Measurements from ENCODE around the gene MRPS27. TPM values are rescaled to one million over a fixed set of nuclear protein-coding genes. Genes with fewer than 3 reads are reported as not detected.

The MRPS27 gene
- total and polyA plus RNA-seq, 11 donors: 31.9 to 94.1 (median 67.9) TPM

- H3K9me3 ChIP-seq: no peaks in the 10 kb centered on the region
- peak overlapping the region in 1 of 12 donors; percentile 73 for H3K27ac ChIP-seq
- DNase-seq: no peak
- intact Hi-C loops (cut with DNase I): loop anchor here in 6 of 10 donors (5.0 to 10.0 kb wide), 5 partner anchors 79 to 457 kb away; partner anchors contain the start of gene TNPO1 (in 4 of the 6)
- no peak overlapping the region for H3K4me3 ChIP-seq
- peaks cover 0 to under 1% (median 0%) of the 10 kb centered on the region in 9 donors for H3K36me3 ChIP-seq
- no peaks in the 10 kb centered on the region for H3K27me3 ChIP-seq
- no peak for ATAC-seq
- peaks cover 0 to 52% (median 11%) of the 10 kb centered on the region in 12 donors for H3K4me1 ChIP-seq
- WGBS, 4 donors: 98 to 100% (median 98%) methylated on average over 1 of the region's 1 CpG
- TF ChIP-seq, protein P1, sequence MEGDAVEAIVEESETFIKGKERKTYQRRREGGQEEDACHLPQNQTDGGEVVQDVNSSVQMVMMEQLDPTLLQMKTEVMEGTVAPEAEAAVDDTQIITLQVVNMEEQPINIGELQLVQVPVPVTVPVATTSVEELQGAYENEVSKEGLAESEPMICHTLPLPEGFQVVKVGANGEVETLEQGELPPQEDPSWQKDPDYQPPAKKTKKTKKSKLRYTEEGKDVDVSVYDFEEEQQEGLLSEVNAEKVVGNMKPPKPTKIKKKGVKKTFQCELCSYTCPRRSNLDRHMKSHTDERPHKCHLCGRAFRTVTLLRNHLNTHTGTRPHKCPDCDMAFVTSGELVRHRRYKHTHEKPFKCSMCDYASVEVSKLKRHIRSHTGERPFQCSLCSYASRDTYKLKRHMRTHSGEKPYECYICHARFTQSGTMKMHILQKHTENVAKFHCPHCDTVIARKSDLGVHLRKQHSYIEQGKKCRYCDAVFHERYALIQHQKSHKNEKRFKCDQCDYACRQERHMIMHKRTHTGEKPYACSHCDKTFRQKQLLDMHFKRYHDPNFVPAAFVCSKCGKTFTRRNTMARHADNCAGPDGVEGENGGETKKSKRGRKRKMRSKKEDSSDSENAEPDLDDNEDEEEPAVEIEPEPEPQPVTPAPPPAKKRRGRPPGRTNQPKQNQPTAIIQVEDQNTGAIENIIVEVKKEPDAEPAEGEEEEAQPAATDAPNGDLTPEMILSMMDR (IDR thresholded peaks at IDR 0.05): no peak
- TF ChIP-seq POLR2A (IDR thresholded peaks at IDR 0.05): no peak
These were observed 48.2 kb upstream of the MRPS27 start for GRCh38 chr5:72368271-72368670.

DNA sequence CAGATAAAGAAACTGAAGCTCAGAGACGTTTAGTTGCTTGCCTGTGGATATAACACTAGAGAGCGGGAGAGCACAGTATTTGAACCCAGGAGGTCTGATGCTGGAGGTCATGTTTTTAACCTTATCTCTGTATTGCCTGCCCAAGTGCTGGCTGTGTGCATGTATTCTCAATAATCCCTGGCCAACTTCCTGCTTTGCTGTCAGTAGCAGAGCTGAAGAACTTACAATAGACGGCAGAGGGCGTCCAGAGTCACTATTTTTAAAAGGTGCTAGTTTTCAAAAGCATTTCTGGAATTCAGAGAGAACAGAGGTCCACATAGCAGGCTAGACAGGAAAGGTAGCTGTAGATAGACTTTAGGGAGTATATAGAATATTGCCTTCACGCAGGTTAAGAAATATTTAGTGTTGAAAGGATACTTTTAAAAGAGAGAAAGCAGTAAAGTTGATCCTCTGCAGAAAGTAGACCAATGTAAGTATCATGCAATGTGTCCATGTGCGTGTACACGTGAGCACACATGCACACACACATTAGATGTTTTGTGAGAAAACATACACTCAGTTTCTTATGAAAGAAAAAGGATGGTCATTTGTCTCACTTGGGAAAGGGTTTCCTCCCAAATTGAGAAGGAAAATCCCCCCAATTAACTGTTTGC, 46.4 kb upstream of the MRPS27 start:
- intact Hi-C loops (cut with DNase I): loop anchor here (1.0 to 10.0 kb wide), 9 partner anchors 81 to 458 kb away; partner anchors contain the start of gene TNPO1 (in 4 of the 10)
- Histone ChIP-seq H3K27ac (peak overlapping the region in 6 of 12 donors; percentile 15 to 43 (median 25)), H3K4me3 (no peak overlapping the region), H3K4me1 (peaks cover 0 to 44% (median 11%) of the 10 kb centered on the region in 12 donors), H3K27me3 (no peaks in the 10 kb centered on the region), H3K36me3 (peaks cover 0 to 18% (median 9%) of the 10 kb centered on the region in 9 donors), H3K9me3 (no peaks in the 10 kb centered on the region)
- 26 to 33% (median 27%) methylated on average over 7 of the region's 7 CpGs for WGBS, 4 donors
- TF ChIP-seq, protein P1 (IDR thresholded peaks at IDR 0.05): peak; percentile 65 to 89 (median 82)
- no peak for TF ChIP-seq POLR2A (IDR thresholded peaks at IDR 0.05)
- peak in 4 of 5 donors; percentile 68 to 78 (median 75) for DNase-seq
- peak; percentile 78 to 92 (median 91) for ATAC-seq

GRCh38 chr5:72364951-72365350, 44.9 kb upstream of the MRPS27 start:
- Histone ChIP-seq H3K36me3 (peaks cover 0 to 33% (median 18%) of the 10 kb centered on the region in 9 donors), H3K4me1 (peaks cover 0 to 42% (median 11%) of the 10 kb centered on the region in 12 donors), H3K27me3 (no peaks in the 10 kb centered on the region), H3K27ac (no peak overlapping the region), H3K4me3 (no peak overlapping the region), H3K9me3 (no peaks in the 10 kb centered on the region)
- TF ChIP-seq POLR2A (IDR thresholded peaks at IDR 0.05): no peak
- TF ChIP-seq, protein P1 (IDR thresholded peaks at IDR 0.05): no peak
- no peak for ATAC-seq
- intact Hi-C loops (cut with DNase I): loop anchor here in 7 of 10 donors (2.0 to 10.0 kb wide), 6 partner anchors 82 to 460 kb away; partner anchors contain the start of gene TNPO1 (in 4 of the 7)
- no peak for DNase-seq
- WGBS, 4 donors: 92 to 100% (median 97%) methylated on average over 3 to 4 of the region's 4 CpGs

DNA sequence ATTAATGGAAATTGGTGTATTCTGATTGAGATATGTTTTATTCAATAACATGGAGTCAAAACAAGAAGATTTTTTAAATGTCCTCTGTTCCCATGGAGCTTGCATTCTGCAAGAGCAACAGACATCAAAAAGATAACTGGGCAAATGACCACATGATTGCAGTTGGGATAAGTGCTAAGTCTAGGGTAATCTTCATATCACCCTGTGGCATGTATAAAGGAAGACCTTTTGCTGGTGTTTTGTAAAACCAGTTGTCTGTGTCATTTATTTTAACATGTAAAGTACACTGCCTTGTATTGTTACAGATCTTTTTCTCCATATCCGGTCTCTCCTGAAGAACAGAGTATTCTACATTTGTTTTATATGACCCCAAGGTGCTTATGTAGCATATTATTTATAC, 44.1 kb upstream of the MRPS27 start:
- ATAC-seq (no peak), DNase-seq (no peak)
- no peaks in the 10 kb centered on the region for H3K9me3 ChIP-seq
- intact Hi-C loops (cut with DNase I): loop anchor here in 4 of 10 donors (2.0 to 10.0 kb wide), 3 partner anchors 161 to 461 kb away; partner anchors contain the start of gene TNPO1 (in 1 of the 4)
- H3K27ac ChIP-seq: no peak overlapping the region
- H3K27me3 ChIP-seq: no peaks in the 10 kb centered on the region
- H3K4me1 ChIP-seq: peaks cover 0 to 34% (median 10%) of the 10 kb centered on the region in 12 donors
- TF ChIP-seq, protein P1 (IDR thresholded peaks at IDR 0.05): no peak
- no peak for TF ChIP-seq POLR2A (IDR thresholded peaks at IDR 0.05)
- WGBS, 4 donors: 94 to 100% (median 95%) methylated on average over 1 of the region's 1 CpG
- H3K36me3 ChIP-seq: peaks cover 0 to 41% (median 26%) of the 10 kb centered on the region in 9 donors
- no peak overlapping the region for H3K4me3 ChIP-seq
